GM23338 (cell line): Measurements from ENCODE around the gene CCDC167. TPM values are rescaled to one million over a fixed set of nuclear protein-coding genes. Genes with fewer than 3 reads are reported as not detected.

Experiments
- ATAC-seq: fragments of 200-7000 bp; cut with Tn5 transposase; 3 replicates; pipeline ENCODE4 v1.9.1; 2020
- DNase-seq: peaks from one replicate; pipeline ENCODE4 v3.0.0-alpha.2; 2015; ENCODE audit warnings: low spot score
- H2AFZ ChIP-seq: fragments of 200-600 bp; sonication (generic); 2 replicates; pipeline ENCODE4 v1.8.0; 2016; ENCODE audit warnings: antibody characterized with exemption, mild to moderate bottlenecking, moderate library complexity
- H3F3A ChIP-seq: fragments of 200-600 bp; sonication (generic); replicated peaks from 2 replicates; pipeline ENCODE4 v1.8.0; 2017; ENCODE audit warnings: antibody characterized with exemption, mixed run types, low read depth
- H3K27ac ChIP-seq: fragments of 200-600 bp; sonication (generic); 2 replicates; pipeline ENCODE4 v1.6.1; 2016; ENCODE audit warnings: low read depth
- H3K27me3 ChIP-seq: fragments of 200-600 bp; sonication (generic); 2 replicates; pipeline ENCODE4 v1.8.0; 2016; ENCODE audit warnings: mild to moderate bottlenecking, mixed run types, moderate library complexity; ENCODE audit not compliant: insufficient read depth
- H3K36me3 ChIP-seq: fragments of 200-600 bp; sonication (generic); 2 replicates; pipeline ENCODE4 v1.8.0; 2016; ENCODE audit warnings: mild to moderate bottlenecking; ENCODE audit not compliant: insufficient read depth
- H3K4me1 ChIP-seq: fragments of 200-600 bp; sonication (generic); 2 replicates; pipeline ENCODE4 v1.8.0; 2016; ENCODE audit warnings: mild to moderate bottlenecking, moderate library complexity; ENCODE audit not compliant: insufficient read depth
- H3K4me2 ChIP-seq: fragments of 200-600 bp; sonication (generic); 2 replicates; pipeline ENCODE4 v1.7.1; 2017; ENCODE audit warnings: mixed run types
- H3K4me3 ChIP-seq: fragments of 200-600 bp; sonication (generic); 2 replicates; pipeline ENCODE4 v1.6.1; 2016; ENCODE audit warnings: mixed run types
- H3K79me2 ChIP-seq: fragments of 200-600 bp; sonication (generic); replicated peaks from 2 replicates; pipeline ENCODE4 v1.8.0; 2017; ENCODE audit warnings: mild to moderate bottlenecking; ENCODE audit not compliant: insufficient read depth
- H3K9me2 ChIP-seq: fragments of 200-600 bp; sonication (generic); 2 replicates; pipeline ENCODE4 v1.8.0; 2017; ENCODE audit not compliant: insufficient read depth
- H4K20me1 ChIP-seq: fragments of 200-600 bp; sonication (generic); replicated peaks from 2 replicates; pipeline ENCODE4 v1.8.0; 2017; ENCODE audit warnings: mild to moderate bottlenecking; ENCODE audit not compliant: insufficient read depth
- H3K27ac Mint-ChIP-seq: 2 replicates; pipeline ENCODE4 v1.8.0; 2020; ENCODE audit warnings: inconsistent platforms, mild to moderate bottlenecking, moderate library complexity, mixed read lengths
- H3K27me3 Mint-ChIP-seq: 3 replicates; pipeline ENCODE4 v1.8.0; 2022; ENCODE audit warnings: low read depth, mild to moderate bottlenecking, moderate library complexity, mixed read lengths, inconsistent platforms; ENCODE audit not compliant: insufficient read depth, poor library complexity
- H3K36me3 Mint-ChIP-seq: 3 replicates; pipeline ENCODE4 v1.8.0; 2021; ENCODE audit warnings: low read depth, mild to moderate bottlenecking, inconsistent platforms, moderate library complexity, mixed read lengths
- H3K4me1 Mint-ChIP-seq: 3 replicates; pipeline ENCODE4 v1.8.0; 2020; ENCODE audit warnings: mild to moderate bottlenecking, inconsistent platforms, mixed read lengths
- H3K4me3 Mint-ChIP-seq: 3 replicates; pipeline ENCODE4 v1.8.0; 2021; ENCODE audit warnings: moderate library complexity, mild to moderate bottlenecking, inconsistent platforms, mixed read lengths
- H3K9me3 Mint-ChIP-seq: 3 replicates; pipeline ENCODE4 v1.8.0; 2020; ENCODE audit warnings: moderate library complexity, mild to moderate bottlenecking, inconsistent platforms, mixed read lengths
- NANOG ChIP-seq: IDR thresholded peaks from 2 replicates; pipeline ENCODE4 v1.6.1; 2016; ENCODE audit warnings: antibody characterized with exemption, borderline replicate concordance
- ZNF331 ChIP-seq: fragments of 250-450 bp; sonication (Bioruptor Pico); IDR thresholded peaks from 2 replicates; pipeline ENCODE4 v1.5.0; 2020; ENCODE audit warnings: low read depth, mild to moderate bottlenecking, moderate library complexity
- polyA plus RNA-seq: library from polyadenylated mRNA; unstranded; fragments of >200 nt; fragmentation: Nextera tagmentation; extraction: Ambion mirVana; gene quantifications from 2 replicates; pipeline ENCODE4 v1.2.1, GENCODE V29; 2016
- total RNA-seq: library from RNA; depleted of rRNA; stranded (reverse); fragments of >200 nt; shearing (Covaris generic); gene quantifications from 2 replicates; pipeline ENCODE4 v1.2.3, GENCODE V29; 2014
- TF ChIP-seq, protein P1 (sequence below): fragments of 250-450 bp; sonication (Bioruptor Pico); IDR thresholded peaks from 2 replicates; pipeline ENCODE4 v1.5.0; 2020; ENCODE audit warnings: mild to moderate bottlenecking, moderate library complexity
- TF ChIP-seq, protein P2 (sequence below), 2 experiments: fragments of 200-600 bp in 1 of 2; sonication (generic) in 1 of 2; conservative IDR thresholded peaks; 2 replicates each; pipeline versions ENCODE4 v1.5.1 to v1.6.1; 2016 to 2017; ENCODE audit warnings: antibody characterized with exemption in 2 of 2, low read depth in 2 of 2, mild to moderate bottlenecking in 2 of 2, moderate library complexity in 1 of 2

The CCDC167 gene
- total and polyA plus RNA-seq, 2 experiments from 2014 or later: 17.6 to 21.4 TPM

DNA sequence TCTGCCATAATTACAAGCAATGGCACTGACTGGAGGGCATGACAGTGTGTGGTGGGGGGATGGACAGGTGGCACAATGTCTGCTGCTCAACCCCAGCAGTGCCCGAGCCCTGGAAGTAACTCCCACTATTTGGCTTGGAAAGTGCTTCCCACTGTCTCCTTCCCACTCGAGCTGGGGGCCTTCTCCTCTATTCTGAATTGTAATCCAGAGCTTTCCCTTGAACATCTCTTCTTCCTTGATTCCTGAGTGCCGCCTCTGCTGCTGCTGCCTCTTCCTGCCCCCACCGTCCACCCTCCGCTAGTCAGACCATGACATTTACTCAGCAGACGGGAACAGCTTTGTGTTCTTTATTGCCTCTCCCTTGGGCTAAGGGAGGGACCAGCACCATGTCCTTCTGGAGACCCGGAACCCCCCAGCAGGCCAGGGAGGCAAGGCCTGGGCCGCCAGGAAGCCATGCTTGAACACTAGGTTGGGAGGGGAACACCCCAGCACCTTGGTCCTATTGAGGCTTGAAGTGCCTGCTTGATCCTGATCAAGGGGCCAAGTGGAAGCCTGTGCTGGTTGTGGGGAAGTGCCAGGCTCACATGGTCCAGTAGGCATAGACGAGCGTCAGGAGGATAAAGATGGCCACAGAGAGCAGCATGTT, 17.0 kb downstream of the CCDC167 start (continued):
- TF ChIP-seq, protein P1, sequence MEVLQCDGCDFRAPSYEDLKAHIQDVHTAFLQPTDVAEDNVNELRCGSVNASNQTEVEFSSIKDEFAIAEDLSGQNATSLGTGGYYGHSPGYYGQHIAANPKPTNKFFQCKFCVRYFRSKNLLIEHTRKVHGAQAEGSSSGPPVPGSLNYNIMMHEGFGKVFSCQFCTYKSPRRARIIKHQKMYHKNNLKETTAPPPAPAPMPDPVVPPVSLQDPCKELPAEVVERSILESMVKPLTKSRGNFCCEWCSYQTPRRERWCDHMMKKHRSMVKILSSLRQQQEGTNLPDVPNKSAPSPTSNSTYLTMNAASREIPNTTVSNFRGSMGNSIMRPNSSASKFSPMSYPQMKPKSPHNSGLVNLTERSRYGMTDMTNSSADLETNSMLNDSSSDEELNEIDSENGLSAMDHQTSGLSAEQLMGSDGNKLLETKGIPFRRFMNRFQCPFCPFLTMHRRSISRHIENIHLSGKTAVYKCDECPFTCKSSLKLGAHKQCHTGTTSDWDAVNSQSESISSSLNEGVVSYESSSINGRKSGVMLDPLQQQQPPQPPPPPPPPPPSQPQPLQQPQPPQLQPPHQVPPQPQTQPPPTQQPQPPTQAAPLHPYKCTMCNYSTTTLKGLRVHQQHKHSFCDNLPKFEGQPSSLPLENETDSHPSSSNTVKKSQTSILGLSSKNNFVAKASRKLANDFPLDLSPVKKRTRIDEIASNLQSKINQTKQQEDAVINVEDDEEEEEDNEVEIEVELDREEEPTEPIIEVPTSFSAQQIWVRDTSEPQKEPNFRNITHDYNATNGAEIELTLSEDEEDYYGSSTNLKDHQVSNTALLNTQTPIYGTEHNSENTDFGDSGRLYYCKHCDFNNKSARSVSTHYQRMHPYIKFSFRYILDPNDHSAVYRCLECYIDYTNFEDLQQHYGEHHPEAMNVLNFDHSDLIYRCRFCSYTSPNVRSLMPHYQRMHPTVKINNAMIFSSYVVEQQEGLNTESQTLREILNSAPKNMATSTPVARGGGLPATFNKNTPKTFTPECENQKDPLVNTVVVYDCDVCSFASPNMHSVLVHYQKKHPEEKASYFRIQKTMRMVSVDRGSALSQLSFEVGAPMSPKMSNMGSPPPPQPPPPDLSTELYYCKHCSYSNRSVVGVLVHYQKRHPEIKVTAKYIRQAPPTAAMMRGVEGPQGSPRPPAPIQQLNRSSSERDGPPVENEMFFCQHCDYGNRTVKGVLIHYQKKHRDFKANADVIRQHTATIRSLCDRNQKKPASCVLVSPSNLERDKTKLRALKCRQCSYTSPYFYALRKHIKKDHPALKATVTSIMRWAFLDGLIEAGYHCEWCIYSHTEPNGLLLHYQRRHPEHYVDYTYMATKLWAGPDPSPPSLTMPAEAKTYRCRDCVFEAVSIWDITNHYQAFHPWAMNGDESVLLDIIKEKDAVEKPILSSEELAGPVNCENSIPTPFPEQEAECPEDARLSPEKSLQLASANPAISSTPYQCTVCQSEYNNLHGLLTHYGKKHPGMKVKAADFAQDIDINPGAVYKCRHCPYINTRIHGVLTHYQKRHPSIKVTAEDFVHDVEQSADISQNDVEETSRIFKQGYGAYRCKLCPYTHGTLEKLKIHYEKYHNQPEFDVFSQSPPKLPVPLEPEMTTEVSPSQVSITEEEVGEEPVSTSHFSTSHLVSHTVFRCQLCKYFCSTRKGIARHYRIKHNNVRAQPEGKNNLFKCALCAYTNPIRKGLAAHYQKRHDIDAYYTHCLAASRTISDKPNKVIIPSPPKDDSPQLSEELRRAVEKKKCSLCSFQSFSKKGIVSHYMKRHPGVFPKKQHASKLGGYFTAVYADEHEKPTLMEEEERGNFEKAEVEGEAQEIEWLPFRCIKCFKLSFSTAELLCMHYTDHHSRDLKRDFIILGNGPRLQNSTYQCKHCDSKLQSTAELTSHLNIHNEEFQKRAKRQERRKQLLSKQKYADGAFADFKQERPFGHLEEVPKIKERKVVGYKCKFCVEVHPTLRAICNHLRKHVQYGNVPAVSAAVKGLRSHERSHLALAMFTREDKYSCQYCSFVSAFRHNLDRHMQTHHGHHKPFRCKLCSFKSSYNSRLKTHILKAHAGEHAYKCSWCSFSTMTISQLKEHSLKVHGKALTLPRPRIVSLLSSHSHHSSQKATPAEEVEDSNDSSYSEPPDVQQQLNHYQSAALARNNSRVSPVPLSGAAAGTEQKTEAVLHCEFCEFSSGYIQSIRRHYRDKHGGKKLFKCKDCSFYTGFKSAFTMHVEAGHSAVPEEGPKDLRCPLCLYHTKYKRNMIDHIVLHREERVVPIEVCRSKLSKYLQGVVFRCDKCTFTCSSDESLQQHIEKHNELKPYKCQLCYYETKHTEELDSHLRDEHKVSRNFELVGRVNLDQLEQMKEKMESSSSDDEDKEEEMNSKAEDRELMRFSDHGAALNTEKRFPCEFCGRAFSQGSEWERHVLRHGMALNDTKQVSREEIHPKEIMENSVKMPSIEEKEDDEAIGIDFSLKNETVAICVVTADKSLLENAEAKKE (CRISPR knock-in tag): no peak
- TF ChIP-seq, protein P2, sequence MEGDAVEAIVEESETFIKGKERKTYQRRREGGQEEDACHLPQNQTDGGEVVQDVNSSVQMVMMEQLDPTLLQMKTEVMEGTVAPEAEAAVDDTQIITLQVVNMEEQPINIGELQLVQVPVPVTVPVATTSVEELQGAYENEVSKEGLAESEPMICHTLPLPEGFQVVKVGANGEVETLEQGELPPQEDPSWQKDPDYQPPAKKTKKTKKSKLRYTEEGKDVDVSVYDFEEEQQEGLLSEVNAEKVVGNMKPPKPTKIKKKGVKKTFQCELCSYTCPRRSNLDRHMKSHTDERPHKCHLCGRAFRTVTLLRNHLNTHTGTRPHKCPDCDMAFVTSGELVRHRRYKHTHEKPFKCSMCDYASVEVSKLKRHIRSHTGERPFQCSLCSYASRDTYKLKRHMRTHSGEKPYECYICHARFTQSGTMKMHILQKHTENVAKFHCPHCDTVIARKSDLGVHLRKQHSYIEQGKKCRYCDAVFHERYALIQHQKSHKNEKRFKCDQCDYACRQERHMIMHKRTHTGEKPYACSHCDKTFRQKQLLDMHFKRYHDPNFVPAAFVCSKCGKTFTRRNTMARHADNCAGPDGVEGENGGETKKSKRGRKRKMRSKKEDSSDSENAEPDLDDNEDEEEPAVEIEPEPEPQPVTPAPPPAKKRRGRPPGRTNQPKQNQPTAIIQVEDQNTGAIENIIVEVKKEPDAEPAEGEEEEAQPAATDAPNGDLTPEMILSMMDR (conservative IDR thresholded peaks at IDR 0.05; ENCODE audit: low read depth in 2 of 2): no peak

DNA sequence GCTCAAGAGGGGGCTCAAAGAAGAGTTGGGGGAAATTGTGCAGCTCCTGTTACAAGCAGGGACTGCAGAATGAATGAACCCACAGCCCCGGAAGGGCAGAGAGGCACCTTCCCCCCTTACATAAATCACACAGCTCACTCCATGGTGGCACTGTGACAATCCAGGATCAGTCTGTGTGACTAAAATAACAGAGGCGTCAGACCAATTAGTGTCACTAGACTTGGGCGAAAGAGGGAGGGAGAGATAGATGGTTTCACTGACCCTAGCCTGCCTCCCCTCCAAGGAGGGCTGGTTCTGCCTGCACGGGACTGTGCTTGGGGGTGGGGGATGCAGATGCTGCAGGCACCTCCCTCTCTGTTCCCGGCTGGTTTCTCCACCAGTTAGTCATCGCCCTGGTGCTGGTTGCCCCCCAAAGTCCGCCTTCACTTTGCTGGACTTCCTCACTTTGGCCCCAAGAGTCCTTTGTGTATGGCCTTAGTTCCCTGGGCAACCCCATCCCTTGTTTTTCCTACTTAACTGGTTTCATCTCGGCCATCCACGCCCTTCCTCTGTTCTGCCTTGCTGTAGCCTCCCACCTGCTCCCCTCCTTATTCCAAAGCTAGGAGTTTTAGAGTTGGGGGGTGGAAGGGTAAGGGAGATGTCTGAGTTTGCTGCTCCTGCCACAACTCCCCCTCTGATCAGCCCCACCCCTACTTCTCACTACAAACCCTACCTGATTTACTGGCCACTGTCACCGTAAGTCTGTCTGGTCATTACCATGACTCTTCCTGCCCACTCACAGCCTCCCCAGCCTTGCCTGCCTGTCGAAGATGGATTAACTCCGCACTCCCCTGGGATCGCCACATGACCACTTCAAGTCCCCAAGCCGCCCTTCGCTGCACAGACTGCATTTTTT, 17.7 kb downstream of the CCDC167 start:
- Mint-ChIP-seq H3K4me1 (peaks cover 23% of the 10 kb centered on the region), H3K27ac (peak overlapping the region; percentile 76), H3K36me3 (peaks cover 16% of the 10 kb centered on the region; the same call in 1 of the 3 replicates), H3K27me3 (peaks cover 8% of the 10 kb centered on the region), H3K4me3 (no peak overlapping the region), H3K9me3 (no peaks in the 10 kb centered on the region)
- no peak for ATAC-seq
- Histone ChIP-seq H3K36me3 (no peaks in the 10 kb centered on the region), H3K9me2 (no peaks in the 10 kb centered on the region), H3K4me2 (no peak overlapping the region), H3K79me2 (no peaks in the 10 kb centered on the region), H4K20me1 (no peaks in the 10 kb centered on the region; the same call in none of the 2 replicates), H2AFZ (no peak overlapping the region), H3K27me3 (no peaks in the 10 kb centered on the region), H3F3A (0 out of 2 replicates have a peak, but pooled peaks cover 6% of the 10 kb centered on the region), H3K4me3 (no peak overlapping the region), H3K27ac (no peak overlapping the region), H3K4me1 (peaks cover 17% of the 10 kb centered on the region)
- no peak for DNase-seq
- TF ChIP-seq ZNF331 (CRISPR knock-in tag) (no peak), NANOG (no peak)
- TF ChIP-seq, protein P1 (CRISPR knock-in tag): no peak
